H1 (cell line): ENCODE measurements around the gene GXYLT2.

Experiments
- EGR1 ChIP-seq: IDR thresholded peaks from 2 replicates; pipeline ENCODE4 v1.6.1; 2011; ENCODE audit warnings: low read depth, low read length, borderline replicate concordance
- JUND ChIP-seq: IDR thresholded peaks from 2 replicates; pipeline ENCODE4 v1.6.1; 2011; ENCODE audit warnings: mild to moderate bottlenecking, improper control_type of control experiment, low read length
- POLR2A ChIP-seq, 2 experiments: IDR thresholded peaks; 1 replicate in 1 of 2; 2 replicates in 1 of 2; pipeline ENCODE4 v1.6.1; 2011; ENCODE audit warnings: low read depth in 2 of 2, low read length in 2 of 2, mild to moderate bottlenecking in 2 of 2; ENCODE audit errors: control extremely low read depth in 1 of 2
- RBBP5 ChIP-seq: IDR thresholded peaks from 2 replicates; pipeline ENCODE4 v1.7.1; 2012; ENCODE audit warnings: low read depth, mild to moderate bottlenecking, inconsistent platforms, low read length, moderate library complexity, borderline replicate concordance
- RFX5 ChIP-seq: IDR thresholded peaks from 2 replicates; pipeline ENCODE4 v1.6.1; 2011; ENCODE audit warnings: low read depth, low read length, improper control_type of control experiment, borderline replicate concordance
- SIN3A ChIP-seq, 2 experiments: IDR thresholded peaks in 1 of 2; conservative IDR thresholded peaks in 1 of 2; 2 replicates each; pipeline ENCODE4 v1.6.1; 2011 to 2012; ENCODE audit warnings: low read length in 2 of 2, improper control_type of control experiment in 1 of 2, low read depth in 1 of 2, mild to moderate bottlenecking in 1 of 2
- TAF7 ChIP-seq: optimal IDR thresholded peaks from 2 replicates; pipeline ENCODE3; 2011; ENCODE audit warnings: low read depth, mild to moderate bottlenecking, inconsistent platforms, low read length, moderate library complexity, borderline replicate concordance
- TF ChIP-seq, protein P1 (sequence below), 3 experiments: IDR thresholded peaks; 1 replicate in 2 of 3; 2 replicates in 1 of 3; pipeline versions ENCODE4 v1.5.1 to v1.6.1; 2011; ENCODE audit warnings: low read length in 3 of 3, mild to moderate bottlenecking in 3 of 3, inconsistent platforms in 2 of 3, low read depth in 1 of 3, moderate library complexity in 1 of 3; ENCODE audit not compliant: insufficient read depth in 1 of 3; ENCODE audit errors: control extremely low read depth in 1 of 3
- TF ChIP-seq, protein P2 (sequence below): IDR thresholded peaks from 2 replicates; pipeline ENCODE4 v1.6.1; 2012; ENCODE audit warnings: inconsistent platforms
- TF ChIP-seq, protein P3 (sequence below): fragments of 300-600 bp; sonication (generic); IDR thresholded peaks from 2 replicates; pipeline ENCODE4 v1.7.1; 2012; ENCODE audit warnings: low read length, moderate library complexity, mild to moderate bottlenecking, inconsistent platforms; ENCODE audit not compliant: insufficient replicate concordance

DNA sequence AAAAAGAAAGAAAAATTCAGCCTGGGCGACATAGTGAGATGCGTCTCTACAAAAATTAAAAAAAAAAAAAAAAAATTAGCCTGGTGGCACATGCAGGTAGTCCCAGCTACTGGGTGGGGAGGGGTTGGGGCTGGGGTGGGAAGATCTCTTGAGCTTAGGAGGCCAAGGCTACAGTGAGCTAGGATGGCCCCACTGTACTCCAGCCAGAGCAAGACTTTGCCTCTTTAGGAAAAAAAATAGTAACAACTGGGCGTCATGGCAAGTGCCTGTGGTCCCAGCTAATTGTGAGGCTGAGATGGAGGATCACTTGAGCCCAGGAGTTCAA, 84.8 kb downstream of the GXYLT2 start:
- TF ChIP-seq, protein P1, sequence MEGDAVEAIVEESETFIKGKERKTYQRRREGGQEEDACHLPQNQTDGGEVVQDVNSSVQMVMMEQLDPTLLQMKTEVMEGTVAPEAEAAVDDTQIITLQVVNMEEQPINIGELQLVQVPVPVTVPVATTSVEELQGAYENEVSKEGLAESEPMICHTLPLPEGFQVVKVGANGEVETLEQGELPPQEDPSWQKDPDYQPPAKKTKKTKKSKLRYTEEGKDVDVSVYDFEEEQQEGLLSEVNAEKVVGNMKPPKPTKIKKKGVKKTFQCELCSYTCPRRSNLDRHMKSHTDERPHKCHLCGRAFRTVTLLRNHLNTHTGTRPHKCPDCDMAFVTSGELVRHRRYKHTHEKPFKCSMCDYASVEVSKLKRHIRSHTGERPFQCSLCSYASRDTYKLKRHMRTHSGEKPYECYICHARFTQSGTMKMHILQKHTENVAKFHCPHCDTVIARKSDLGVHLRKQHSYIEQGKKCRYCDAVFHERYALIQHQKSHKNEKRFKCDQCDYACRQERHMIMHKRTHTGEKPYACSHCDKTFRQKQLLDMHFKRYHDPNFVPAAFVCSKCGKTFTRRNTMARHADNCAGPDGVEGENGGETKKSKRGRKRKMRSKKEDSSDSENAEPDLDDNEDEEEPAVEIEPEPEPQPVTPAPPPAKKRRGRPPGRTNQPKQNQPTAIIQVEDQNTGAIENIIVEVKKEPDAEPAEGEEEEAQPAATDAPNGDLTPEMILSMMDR (IDR thresholded peaks at IDR 0.05; ENCODE audit: control extremely low read depth in 1 of 3, insufficient read depth in 1 of 3, low read depth in 1 of 3, low read length in 3 of 3) = no peak
- TF ChIP-seq RBBP5 = no peak
- TF ChIP-seq TAF7 = no peak
- TF ChIP-seq POLR2A (IDR thresholded peaks at IDR 0.05; ENCODE audit: control extremely low read depth in 1 of 2, low read depth in 2 of 2, low read length in 2 of 2) = no peak
- TF ChIP-seq, protein P2, sequence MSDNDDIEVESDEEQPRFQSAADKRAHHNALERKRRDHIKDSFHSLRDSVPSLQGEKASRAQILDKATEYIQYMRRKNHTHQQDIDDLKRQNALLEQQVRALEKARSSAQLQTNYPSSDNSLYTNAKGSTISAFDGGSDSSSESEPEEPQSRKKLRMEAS = no peak
- TF ChIP-seq, protein P3, sequence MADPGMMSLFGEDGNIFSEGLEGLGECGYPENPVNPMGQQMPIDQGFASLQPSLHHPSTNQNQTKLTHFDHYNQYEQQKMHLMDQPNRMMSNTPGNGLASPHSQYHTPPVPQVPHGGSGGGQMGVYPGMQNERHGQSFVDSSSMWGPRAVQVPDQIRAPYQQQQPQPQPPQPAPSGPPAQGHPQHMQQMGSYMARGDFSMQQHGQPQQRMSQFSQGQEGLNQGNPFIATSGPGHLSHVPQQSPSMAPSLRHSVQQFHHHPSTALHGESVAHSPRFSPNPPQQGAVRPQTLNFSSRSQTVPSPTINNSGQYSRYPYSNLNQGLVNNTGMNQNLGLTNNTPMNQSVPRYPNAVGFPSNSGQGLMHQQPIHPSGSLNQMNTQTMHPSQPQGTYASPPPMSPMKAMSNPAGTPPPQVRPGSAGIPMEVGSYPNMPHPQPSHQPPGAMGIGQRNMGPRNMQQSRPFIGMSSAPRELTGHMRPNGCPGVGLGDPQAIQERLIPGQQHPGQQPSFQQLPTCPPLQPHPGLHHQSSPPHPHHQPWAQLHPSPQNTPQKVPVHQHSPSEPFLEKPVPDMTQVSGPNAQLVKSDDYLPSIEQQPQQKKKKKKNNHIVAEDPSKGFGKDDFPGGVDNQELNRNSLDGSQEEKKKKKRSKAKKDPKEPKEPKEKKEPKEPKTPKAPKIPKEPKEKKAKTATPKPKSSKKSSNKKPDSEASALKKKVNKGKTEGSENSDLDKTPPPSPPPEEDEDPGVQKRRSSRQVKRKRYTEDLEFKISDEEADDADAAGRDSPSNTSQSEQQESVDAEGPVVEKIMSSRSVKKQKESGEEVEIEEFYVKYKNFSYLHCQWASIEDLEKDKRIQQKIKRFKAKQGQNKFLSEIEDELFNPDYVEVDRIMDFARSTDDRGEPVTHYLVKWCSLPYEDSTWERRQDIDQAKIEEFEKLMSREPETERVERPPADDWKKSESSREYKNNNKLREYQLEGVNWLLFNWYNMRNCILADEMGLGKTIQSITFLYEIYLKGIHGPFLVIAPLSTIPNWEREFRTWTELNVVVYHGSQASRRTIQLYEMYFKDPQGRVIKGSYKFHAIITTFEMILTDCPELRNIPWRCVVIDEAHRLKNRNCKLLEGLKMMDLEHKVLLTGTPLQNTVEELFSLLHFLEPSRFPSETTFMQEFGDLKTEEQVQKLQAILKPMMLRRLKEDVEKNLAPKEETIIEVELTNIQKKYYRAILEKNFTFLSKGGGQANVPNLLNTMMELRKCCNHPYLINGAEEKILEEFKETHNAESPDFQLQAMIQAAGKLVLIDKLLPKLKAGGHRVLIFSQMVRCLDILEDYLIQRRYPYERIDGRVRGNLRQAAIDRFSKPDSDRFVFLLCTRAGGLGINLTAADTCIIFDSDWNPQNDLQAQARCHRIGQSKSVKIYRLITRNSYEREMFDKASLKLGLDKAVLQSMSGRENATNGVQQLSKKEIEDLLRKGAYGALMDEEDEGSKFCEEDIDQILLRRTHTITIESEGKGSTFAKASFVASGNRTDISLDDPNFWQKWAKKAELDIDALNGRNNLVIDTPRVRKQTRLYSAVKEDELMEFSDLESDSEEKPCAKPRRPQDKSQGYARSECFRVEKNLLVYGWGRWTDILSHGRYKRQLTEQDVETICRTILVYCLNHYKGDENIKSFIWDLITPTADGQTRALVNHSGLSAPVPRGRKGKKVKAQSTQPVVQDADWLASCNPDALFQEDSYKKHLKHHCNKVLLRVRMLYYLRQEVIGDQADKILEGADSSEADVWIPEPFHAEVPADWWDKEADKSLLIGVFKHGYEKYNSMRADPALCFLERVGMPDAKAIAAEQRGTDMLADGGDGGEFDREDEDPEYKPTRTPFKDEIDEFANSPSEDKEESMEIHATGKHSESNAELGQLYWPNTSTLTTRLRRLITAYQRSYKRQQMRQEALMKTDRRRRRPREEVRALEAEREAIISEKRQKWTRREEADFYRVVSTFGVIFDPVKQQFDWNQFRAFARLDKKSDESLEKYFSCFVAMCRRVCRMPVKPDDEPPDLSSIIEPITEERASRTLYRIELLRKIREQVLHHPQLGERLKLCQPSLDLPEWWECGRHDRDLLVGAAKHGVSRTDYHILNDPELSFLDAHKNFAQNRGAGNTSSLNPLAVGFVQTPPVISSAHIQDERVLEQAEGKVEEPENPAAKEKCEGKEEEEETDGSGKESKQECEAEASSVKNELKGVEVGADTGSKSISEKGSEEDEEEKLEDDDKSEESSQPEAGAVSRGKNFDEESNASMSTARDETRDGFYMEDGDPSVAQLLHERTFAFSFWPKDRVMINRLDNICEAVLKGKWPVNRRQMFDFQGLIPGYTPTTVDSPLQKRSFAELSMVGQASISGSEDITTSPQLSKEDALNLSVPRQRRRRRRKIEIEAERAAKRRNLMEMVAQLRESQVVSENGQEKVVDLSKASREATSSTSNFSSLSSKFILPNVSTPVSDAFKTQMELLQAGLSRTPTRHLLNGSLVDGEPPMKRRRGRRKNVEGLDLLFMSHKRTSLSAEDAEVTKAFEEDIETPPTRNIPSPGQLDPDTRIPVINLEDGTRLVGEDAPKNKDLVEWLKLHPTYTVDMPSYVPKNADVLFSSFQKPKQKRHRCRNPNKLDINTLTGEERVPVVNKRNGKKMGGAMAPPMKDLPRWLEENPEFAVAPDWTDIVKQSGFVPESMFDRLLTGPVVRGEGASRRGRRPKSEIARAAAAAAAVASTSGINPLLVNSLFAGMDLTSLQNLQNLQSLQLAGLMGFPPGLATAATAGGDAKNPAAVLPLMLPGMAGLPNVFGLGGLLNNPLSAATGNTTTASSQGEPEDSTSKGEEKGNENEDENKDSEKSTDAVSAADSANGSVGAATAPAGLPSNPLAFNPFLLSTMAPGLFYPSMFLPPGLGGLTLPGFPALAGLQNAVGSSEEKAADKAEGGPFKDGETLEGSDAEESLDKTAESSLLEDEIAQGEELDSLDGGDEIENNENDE = no peak
- TF ChIP-seq EGR1 = no peak
- TF ChIP-seq JUND = no peak
- no peak for TF ChIP-seq SIN3A (conservative IDR thresholded peaks at IDR 0.05 in 1 of 2, IDR thresholded peaks at IDR 0.05 in 1 of 2; ENCODE audit: low read depth in 1 of 2, low read length in 2 of 2)
- no peak for TF ChIP-seq RFX5
